ENCODE data around the gene AGPAT2. TPM values are rescaled to one million over a fixed set of nuclear protein-coding genes. Genes with fewer than 3 reads are reported as not detected.
"Not testable (repeated sequence)": the region's sequence is repeated elsewhere in the genome, so short reads cannot be mapped to it uniquely, and the experiment has no call there.

The AGPAT2 gene
- total RNA-seq, 2 experiments from 2014 or later = 16.9 to 20.5 TPM

GRCh38 chr9:136640171-136641111, 46.8 kb downstream of the AGPAT2 start:
- H3K27me3 Mint-ChIP-seq = peaks cover 24% of the 10 kb centered on the region
- DNase-seq (no peak), ATAC-seq (no peak)
- no peak overlapping the region for H3K27ac Mint-ChIP-seq
- no peaks in the 10 kb centered on the region for H3K9me3 Mint-ChIP-seq (ENCODE audit: low read depth)
- no peaks in the 10 kb centered on the region for H3K4me1 Mint-ChIP-seq
- CTCF ChIA-PET = interaction anchor here (1.0 kb wide), 1 partner anchor 156 kb away, joined by 5 read pairs; no protein-coding TSS in a partner anchor
- no peaks in the 10 kb centered on the region for H3K36me3 Mint-ChIP-seq
- no peak overlapping the region for H3K4me3 Mint-ChIP-seq

- Mint-ChIP-seq H3K27me3 (peaks cover 9% of the 10 kb centered on the region), H3K4me1 (no peaks in the 10 kb centered on the region), H3K9me3 (ENCODE audit: low read depth) (no peaks in the 10 kb centered on the region), H3K27ac (no peak overlapping the region), H3K4me3 (no peak overlapping the region), H3K36me3 (no peaks in the 10 kb centered on the region)
- no peak for ATAC-seq
- CTCF ChIA-PET = interaction anchor here (0.8 to 2.8 kb wide), 4 partner anchors 9 to 151 kb away, joined by 3 to 13 read pairs (median 4); no protein-coding TSS in a partner anchor
- DNase-seq = no peak
These were observed 52.4 kb downstream of the AGPAT2 start for GRCh38 chr9:136634904-136635303.

DNA sequence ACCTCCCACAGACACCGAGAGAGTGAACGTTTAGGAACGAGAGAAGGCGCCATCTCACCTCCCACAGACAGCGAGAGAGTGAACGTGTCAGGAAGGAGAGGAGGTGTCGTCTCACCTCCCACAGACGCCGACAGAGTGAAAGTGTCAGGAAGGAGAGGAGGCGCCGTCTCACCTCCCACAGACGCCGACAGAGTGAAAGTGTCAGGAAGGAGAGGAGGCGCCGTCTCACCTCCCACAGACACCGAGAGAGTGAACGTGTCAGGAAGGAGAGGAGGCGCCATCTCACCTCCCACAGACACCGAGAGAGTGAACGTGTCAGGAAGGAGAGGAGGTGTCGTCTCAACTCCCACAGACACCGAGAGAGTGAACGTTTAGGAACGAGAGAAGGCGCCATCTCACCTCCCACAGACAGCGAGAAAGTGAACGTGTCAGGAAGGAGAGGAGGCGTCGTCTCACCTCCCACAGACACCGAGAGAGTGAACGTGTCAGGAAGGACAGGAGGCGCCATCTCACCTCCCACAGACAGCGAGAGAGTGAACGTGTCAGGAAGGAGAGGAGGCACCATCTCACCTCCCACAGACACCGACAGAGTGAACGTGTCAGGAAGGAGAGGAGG, 54.7 kb downstream of the AGPAT2 start:
- not testable (repeated sequence) for H3K9me3 Mint-ChIP-seq (ENCODE audit: low read depth); H3K4me3 Mint-ChIP-seq; H3K36me3 Mint-ChIP-seq; H3K27ac Mint-ChIP-seq; ATAC-seq; DNase-seq; H3K4me1 Mint-ChIP-seq
- CTCF ChIA-PET = interaction anchor here (1.2 to 2.8 kb wide), 3 partner anchors 143 to 146 kb away, joined by 9 to 60 read pairs (median 13); no protein-coding TSS in a partner anchor
- H3K27me3 Mint-ChIP-seq = peaks cover 13% of the 10 kb centered on the region

GRCh38 chr9:136632072-136632471, 55.2 kb downstream of the AGPAT2 start:
- not testable (repeated sequence) for ATAC-seq; H3K4me3 Mint-ChIP-seq; H3K36me3 Mint-ChIP-seq; H3K9me3 Mint-ChIP-seq (ENCODE audit: low read depth); H3K27ac Mint-ChIP-seq; DNase-seq; H3K4me1 Mint-ChIP-seq
- CTCF ChIA-PET = interaction anchor here (0.6 to 1.4 kb wide), 12 partner anchors 12 to 1322 kb away, joined by 3 to 60 read pairs (median 3); no protein-coding TSS in a partner anchor
- H3K27me3 Mint-ChIP-seq = peaks cover 17% of the 10 kb centered on the region

DNA sequence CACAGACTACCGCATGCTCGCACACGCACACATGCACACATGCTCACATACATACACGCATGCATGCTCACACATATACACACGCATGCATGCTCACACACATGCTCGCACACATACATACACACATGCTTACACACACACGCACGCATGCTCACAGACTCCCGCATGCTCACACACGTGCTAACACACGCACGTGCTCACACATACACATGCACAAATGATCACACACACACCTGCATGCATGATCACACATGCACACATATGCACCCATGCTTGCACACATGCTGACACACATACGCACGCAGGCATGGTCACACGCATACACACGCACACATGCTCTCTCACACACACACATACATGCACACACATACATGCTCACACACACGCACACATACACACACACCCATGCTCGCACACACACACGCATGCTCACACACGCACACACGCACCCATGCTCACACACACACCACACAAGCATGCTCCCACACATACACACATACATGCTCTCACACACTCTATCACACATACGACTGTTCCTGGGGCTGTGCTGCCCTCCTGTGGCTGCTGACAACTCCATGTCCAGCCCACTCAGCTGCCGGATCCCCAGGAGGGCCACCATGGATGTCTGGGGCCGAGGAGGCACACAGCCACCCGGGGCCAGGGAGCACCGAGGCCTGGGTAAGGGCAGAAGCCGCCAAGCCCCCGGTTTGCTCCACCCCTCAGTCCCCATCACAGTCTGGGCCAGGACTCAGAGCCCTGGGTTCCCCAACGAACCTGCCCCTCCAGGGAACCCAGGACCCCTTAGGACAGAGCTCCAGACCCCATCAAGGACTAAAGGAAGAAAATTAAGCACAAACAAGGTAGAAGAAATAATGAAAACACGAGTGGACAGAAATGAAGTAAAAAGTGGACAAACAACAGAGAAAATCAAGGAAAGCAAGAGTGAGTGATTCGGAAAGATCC, 55.9 kb downstream of the AGPAT2 start:
- Mint-ChIP-seq H3K4me3 (no peak overlapping the region), H3K36me3 (no peaks in the 10 kb centered on the region), H3K9me3 (ENCODE audit: low read depth) (no peaks in the 10 kb centered on the region), H3K27me3 (peaks cover 17% of the 10 kb centered on the region), H3K27ac (no peak overlapping the region), H3K4me1 (no peaks in the 10 kb centered on the region)
- DNase-seq = peak; percentile 82
- ATAC-seq = peak; percentile 88
- CTCF ChIA-PET = interaction anchor here (0.6 to 1.4 kb wide), 12 partner anchors 13 to 1323 kb away, joined by 3 to 60 read pairs (median 3); no protein-coding TSS in a partner anchor

- Mint-ChIP-seq H3K36me3 (no peaks in the 10 kb centered on the region), H3K27ac (no peak overlapping the region), H3K9me3 (ENCODE audit: low read depth) (no peaks in the 10 kb centered on the region), H3K4me3 (no peak overlapping the region), H3K4me1 (no peaks in the 10 kb centered on the region), H3K27me3 (peaks cover 12% of the 10 kb centered on the region)
- DNase-seq (no peak), ATAC-seq (no peak)
- CTCF ChIA-PET = interaction anchor here (0.8 to 9.6 kb wide), 2 partner anchors 73 to 144 kb away, joined by 4 to 125 read pairs; no protein-coding TSS in a partner anchor
These were observed 56.6 kb downstream of the AGPAT2 start for GRCh38 chr9:136630662-136630992.

DNA sequence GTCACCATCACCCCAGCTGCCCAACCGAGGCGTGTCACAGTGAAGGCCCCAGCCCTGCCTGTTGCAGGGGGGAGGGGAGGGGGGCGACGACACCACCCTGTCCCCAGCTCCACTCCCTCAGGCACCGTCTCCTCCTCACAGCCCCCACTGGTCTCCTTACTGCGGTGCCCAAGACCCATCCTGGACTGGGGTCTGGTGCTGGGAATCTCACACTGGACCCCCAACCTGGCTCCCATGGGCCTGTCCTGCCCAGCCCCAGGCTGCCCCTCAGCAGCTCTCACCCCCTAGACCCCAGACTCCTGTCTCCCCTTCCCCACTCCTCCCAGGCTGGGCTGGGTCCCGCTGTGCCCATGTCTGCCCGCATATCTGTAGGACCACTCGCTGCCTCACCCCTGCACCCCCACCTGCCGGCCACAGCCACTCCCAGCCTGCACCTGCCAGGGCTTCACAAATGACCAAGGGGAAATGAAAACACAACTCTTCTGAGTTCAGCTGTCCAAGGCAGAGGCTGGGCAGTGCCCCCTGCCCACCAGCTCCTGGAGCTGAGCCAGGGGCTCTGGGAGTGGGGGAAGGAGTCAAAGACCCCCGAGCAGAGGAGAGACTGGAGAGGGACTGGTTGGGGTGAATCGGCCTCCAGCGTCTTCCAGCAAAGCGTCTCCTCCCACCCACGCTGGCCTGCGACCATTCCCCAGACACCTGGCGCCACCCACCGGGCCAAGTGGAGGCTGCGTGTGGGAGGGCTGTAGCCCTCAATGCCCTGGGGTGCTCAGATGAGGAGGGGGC, 57.2 kb downstream of the AGPAT2 start:
- no peaks in the 10 kb centered on the region for H3K9me3 Mint-ChIP-seq (ENCODE audit: low read depth)
- H3K4me3 Mint-ChIP-seq = no peak overlapping the region
- peaks cover 12% of the 10 kb centered on the region for H3K27me3 Mint-ChIP-seq
- ATAC-seq (peak; percentile 72), DNase-seq (peak; percentile 74)
- CTCF ChIA-PET = interaction anchor here (0.8 to 9.6 kb wide), 5 partner anchors 73 to 143 kb away, joined by 3 to 125 read pairs (median 3); no protein-coding TSS in a partner anchor
- no peaks in the 10 kb centered on the region for H3K4me1 Mint-ChIP-seq
- H3K36me3 Mint-ChIP-seq = no peaks in the 10 kb centered on the region
- H3K27ac Mint-ChIP-seq = no peak overlapping the region

GRCh38 chr9:136629001-136629878, 58.0 kb downstream of the AGPAT2 start:
- DNase-seq = no peak
- no peak overlapping the region for H3K27ac Mint-ChIP-seq
- H3K27me3 Mint-ChIP-seq = peaks cover 8% of the 10 kb centered on the region
- ATAC-seq = no peak
- H3K4me3 Mint-ChIP-seq = no peak overlapping the region
- H3K36me3 Mint-ChIP-seq = no peaks in the 10 kb centered on the region
- H3K4me1 Mint-ChIP-seq = no peaks in the 10 kb centered on the region
- H3K9me3 Mint-ChIP-seq (ENCODE audit: low read depth) = no peaks in the 10 kb centered on the region
- CTCF ChIA-PET = interaction anchor here (1.1 to 9.6 kb wide), 5 partner anchors 12 to 142 kb away, joined by 3 to 125 read pairs (median 3); no protein-coding TSS in a partner anchor

DNA sequence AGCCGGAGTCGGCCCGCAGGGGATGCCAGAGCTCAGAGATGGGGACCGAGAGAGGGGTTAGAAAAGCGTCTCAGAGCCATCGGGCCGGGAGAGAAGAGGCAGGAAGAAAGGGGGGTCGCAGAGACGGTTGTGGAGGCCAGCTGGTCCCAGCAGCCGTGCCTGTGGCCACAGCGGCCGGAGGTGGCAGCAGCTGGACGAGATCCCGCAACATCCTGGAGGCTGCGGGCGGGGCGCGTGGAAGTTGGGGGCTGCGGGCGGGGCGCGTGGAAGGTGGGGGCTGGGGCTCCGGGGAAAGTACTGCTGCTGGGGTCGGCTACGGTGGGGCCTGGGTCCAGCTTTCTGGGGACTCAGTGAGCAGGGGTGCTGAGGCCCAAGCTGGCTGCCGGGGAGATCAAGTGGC, 59.0 kb downstream of the AGPAT2 start:
- H3K4me1 Mint-ChIP-seq = no peaks in the 10 kb centered on the region
- ATAC-seq (no peak), DNase-seq (no peak)
- H3K36me3 Mint-ChIP-seq = no peaks in the 10 kb centered on the region
- CTCF ChIA-PET = interaction anchor here (1.2 to 9.6 kb wide), 2 partner anchors 11 to 141 kb away, joined by 3 to 125 read pairs; no protein-coding TSS in a partner anchor
- H3K4me3 Mint-ChIP-seq = no peak overlapping the region
- H3K27ac Mint-ChIP-seq = no peak overlapping the region
- H3K27me3 Mint-ChIP-seq = peaks cover 8% of the 10 kb centered on the region
- no peaks in the 10 kb centered on the region for H3K9me3 Mint-ChIP-seq (ENCODE audit: low read depth)

GRCh38 chr9:136627703-136628102, 59.6 kb downstream of the AGPAT2 start:
- ATAC-seq (no peak), DNase-seq (no peak)
- no peaks in the 10 kb centered on the region for H3K4me1 Mint-ChIP-seq
- CTCF ChIA-PET = interaction anchor here (1.2 to 9.6 kb wide), 2 partner anchors 10 to 141 kb away, joined by 3 to 125 read pairs; no protein-coding TSS in a partner anchor
- H3K27me3 Mint-ChIP-seq = peaks cover 8% of the 10 kb centered on the region
- no peak overlapping the region for H3K27ac Mint-ChIP-seq
- H3K36me3 Mint-ChIP-seq = no peaks in the 10 kb centered on the region
- no peak overlapping the region for H3K4me3 Mint-ChIP-seq
- no peaks in the 10 kb centered on the region for H3K9me3 Mint-ChIP-seq (ENCODE audit: low read depth)
